GM12891 (cell line): ENCODE results near the gene COTL1.

ENCODE experiments used
- DNase-seq: peaks from one replicate; pipeline ENCODE4 v3.0.0; 2011; ENCODE audit warnings: low spot score; ENCODE audit not compliant: insufficient read length
- FAIRE-seq: peaks from 2 replicates; lab custom pipeline; 2011; peaks lifted over from hg19 to GRCh38; lab: Jason Lieb, UNC
- PAX5 ChIP-seq: IDR thresholded peaks from 2 replicates; pipeline ENCODE4 v1.6.1; 2011; ENCODE audit warnings: low read length, moderate library complexity, mild to moderate bottlenecking; ENCODE audit not compliant: insufficient read depth, severe bottlenecking
- POLR2A ChIP-seq: IDR thresholded peaks from 2 replicates; pipeline ENCODE4 v1.6.1; 2011; ENCODE audit warnings: low read depth, low read length, control low read depth
- POLR2AphosphoS5 ChIP-seq: IDR thresholded peaks from 2 replicates; pipeline ENCODE4 v1.6.1; 2011; ENCODE audit warnings: low read depth, low read length, control low read depth
- POU2F2 ChIP-seq: IDR thresholded peaks from 2 replicates; pipeline ENCODE4 v1.6.1; 2011; ENCODE audit warnings: low read depth, mild to moderate bottlenecking, control low read depth, low read length, moderate library complexity
- SPI1 ChIP-seq: IDR thresholded peaks from 2 replicates; pipeline ENCODE4 v1.6.1; 2011; ENCODE audit warnings: low read depth, low read length, control low read depth
- TAF1 ChIP-seq: IDR thresholded peaks from 2 replicates; pipeline ENCODE4 v1.6.1; 2011; ENCODE audit warnings: low read depth, low read length, control low read depth

COTL1 gene

GRCh38 chr16:84607061-84607460, 10.8 kb downstream of the COTL1 start:
- FAIRE-seq: peak; percentile 84
- DNase-seq: no peak
- TF ChIP-seq TAF1: no peak
- TF ChIP-seq POLR2A: no peak
- TF ChIP-seq PAX5: no peak
- no peak for TF ChIP-seq POU2F2
- TF ChIP-seq SPI1: no peak
- no peak for TF ChIP-seq POLR2AphosphoS5

- TF ChIP-seq SPI1 (no peak), POLR2A (0 out of 2 replicates have a peak, but pooled peaks have one; percentile 26)
- FAIRE-seq: peak; percentile 88
- DNase-seq: no peak
Observed at GRCh38 chr16:84606081-84606875, 11.6 kb downstream of the COTL1 start.

GRCh38 chr16:84605339-84605848, 12.5 kb downstream of the COTL1 start:
- FAIRE-seq (no peak), DNase-seq (no peak)
- 0 out of 2 replicates have a peak, but pooled peaks have one; percentile 0 for TF ChIP-seq SPI1
- TF ChIP-seq POLR2A: no peak
- no peak for TF ChIP-seq POLR2AphosphoS5
- TF ChIP-seq TAF1: no peak
- TF ChIP-seq POU2F2: no peak
- no peak for TF ChIP-seq PAX5

- FAIRE-seq (no peak), DNase-seq (no peak)
- TF ChIP-seq PAX5 (no peak), POLR2AphosphoS5 (no peak)
Observed at GRCh38 chr16:84604477-84605013, 13.3 kb downstream of the COTL1 start.

GRCh38 chr16:84603940-84604339, 13.9 kb downstream of the COTL1 start:
- TF ChIP-seq POU2F2: no peak
- no peak for TF ChIP-seq PAX5
- no peak for TF ChIP-seq TAF1
- DNase-seq (no peak), FAIRE-seq (no peak)

- TF ChIP-seq PAX5: no peak
- no peak for TF ChIP-seq POLR2AphosphoS5
- no peak for TF ChIP-seq POLR2A
- no peak for TF ChIP-seq POU2F2
- TF ChIP-seq TAF1: no peak
- TF ChIP-seq SPI1: no peak
- FAIRE-seq (no peak), DNase-seq (no peak)
Observed at GRCh38 chr16:84603140-84603816, 14.6 kb downstream of the COTL1 start.

GRCh38 chr16:84600343-84601229, 17.3 kb downstream of the COTL1 start:
- TF ChIP-seq TAF1 (peak; percentile 50), POLR2AphosphoS5 (peak; percentile 66), PAX5 (no peak), POU2F2 (no peak), POLR2A (peak; percentile 84), SPI1 (peak; percentile 36)
- FAIRE-seq (peak; percentile 85), DNase-seq (no peak)

- TF ChIP-seq POU2F2 (peak; percentile 73; the same call in 1 of the 2 replicates), TAF1 (no peak; the same call in 1 of the 2 replicates), POLR2AphosphoS5 (peak; percentile 67; the same call in 1 of the 2 replicates), PAX5 (no peak), POLR2A (peak; percentile 71), SPI1 (peak; percentile 46; the same call in 1 of the 2 replicates)
- no peak for DNase-seq
- peak; percentile 79 for FAIRE-seq
Observed at GRCh38 chr16:84599521-84600202, 18.2 kb downstream of the COTL1 start.

GRCh38 chr16:84598360-84598759, 19.5 kb downstream of the COTL1 start:
- no peak for FAIRE-seq
- DNase-seq: no peak
- TF ChIP-seq POU2F2 (no peak), SPI1 (no peak), POLR2A (no peak), TAF1 (no peak), POLR2AphosphoS5 (no peak), PAX5 (no peak)
